Fibroblast of mammary gland (primary cell): ENCODE results near the gene EHBP1.

Source experiments
- DNase-seq: peaks from one replicate; pipeline ENCODE4 v3.0.0-alpha.2; 2010; ENCODE audit warnings: low read depth
- H3K4me3 ChIP-seq: 2 replicates; pipeline ENCODE4 v1.5.1; 2011; ENCODE audit warnings: low read depth, mild to moderate bottlenecking, low read length, moderate library complexity; ENCODE audit not compliant: control insufficient read depth
- CTCF ChIP-seq: conservative IDR thresholded peaks from 2 replicates; pipeline ENCODE4 v1.5.1; 2011; ENCODE audit warnings: low read depth, low read length, inconsistent platforms; ENCODE audit not compliant: control insufficient read depth, insufficient read depth

EHBP1 gene

GRCh38 chr2:63049211-63049969 lies 343.9 kb downstream of the EHBP1 start:
- TF ChIP-seq CTCF, result no peak
- H3K4me3 ChIP-seq, result peak overlapping the region; percentile 47
- no peak for DNase-seq

- peak; percentile 21 for DNase-seq
These were observed 344.4 kb downstream of the EHBP1 start for GRCh38 chr2:63049970-63050333.

GRCh38 chr2:63050334-63051041 lies 345.0 kb downstream of the EHBP1 start, which contains the start of gene OTX1:
TSS of gene OTX1 (plus strand) at chr2:63050830. CDS start at chr2:63052991, 2,161 bp downstream.
- peak; percentile 40 for DNase-seq
- peak within 1 kb of the TSS; percentile 59 for H3K4me3 ChIP-seq
- TF ChIP-seq CTCF, result no peak

More at GRCh38 chr2:63049970-63050333, 344.4 kb downstream of the EHBP1 start:
- H3K4me3 ChIP-seq, result peak overlapping the region; percentile 47
- no peak for TF ChIP-seq CTCF

GRCh38 chr2:63051042-63051794 lies 345.7 kb downstream of the EHBP1 start:
- no peak for DNase-seq
- no peak for TF ChIP-seq CTCF
- H3K4me3 ChIP-seq, result peak overlapping the region; percentile 59

- TF ChIP-seq CTCF, result no peak
- H3K4me3 ChIP-seq, result no peak overlapping the region
- no peak for DNase-seq
These were observed 346.4 kb downstream of the EHBP1 start for GRCh38 chr2:63051795-63052333.

- TF ChIP-seq CTCF, result no peak
- H3K4me3 ChIP-seq, result no peak overlapping the region
- DNase-seq, result no peak
These were observed 347.0 kb downstream of the EHBP1 start for GRCh38 chr2:63052411-63053080.
